Endodermal cell (in vitro differentiated cells): ENCODE measurements around the gene CERS4. TPM values are rescaled to one million over a fixed set of nuclear protein-coding genes. Genes with fewer than 3 reads are reported as not detected.

Experiments
- DNase-seq: peaks from one replicate; pipeline ENCODE4 v3.0.0-alpha.2; 2017
- H3K27ac ChIP-seq: 2 replicates; pipeline ENCODE4 v1.5.1; 2013; ENCODE audit warnings: mild to moderate bottlenecking, low read depth, low read length, moderate library complexity
- H3K27me3 ChIP-seq: 2 replicates; pipeline ENCODE4 v1.6.1; 2013; ENCODE audit warnings: mild to moderate bottlenecking, low read length, moderate library complexity; ENCODE audit not compliant: insufficient read depth, control insufficient read depth, poor library complexity, severe bottlenecking
- H3K36me3 ChIP-seq: 2 replicates; pipeline ENCODE4 v1.7.0; 2013; ENCODE audit warnings: mild to moderate bottlenecking, low read length, moderate library complexity; ENCODE audit not compliant: control insufficient read depth, insufficient read depth
- H3K4me1 ChIP-seq: one replicate; pipeline ENCODE4 v1.7.0; 2013; ENCODE audit warnings: low read length; ENCODE audit not compliant: control insufficient read depth, insufficient read depth
- H3K4me3 ChIP-seq: 2 replicates; pipeline ENCODE4 v1.5.1; 2013; ENCODE audit warnings: mild to moderate bottlenecking, low read length, moderate library complexity
- H3K9ac ChIP-seq: 2 replicates; pipeline ENCODE4 v1.6.1; 2013; ENCODE audit warnings: mild to moderate bottlenecking, low read length, moderate library complexity; ENCODE audit not compliant: poor library complexity, severe bottlenecking; ENCODE audit errors: extremely low read depth
- H3K9me3 ChIP-seq: 2 replicates; pipeline ENCODE4 v1.6.1; 2013; ENCODE audit warnings: mild to moderate bottlenecking, low read length, moderate library complexity; ENCODE audit not compliant: control insufficient read depth
- H3K27ac Mint-ChIP-seq: 2 replicates; pipeline ENCODE4 v1.8.0; 2020; ENCODE audit warnings: mixed read lengths
- H3K27me3 Mint-ChIP-seq: 2 replicates; pipeline ENCODE4 v1.8.0; 2021; ENCODE audit warnings: mild to moderate bottlenecking, mixed read lengths; ENCODE audit not compliant: insufficient read depth
- H3K36me3 Mint-ChIP-seq: 2 replicates; pipeline ENCODE4 v1.8.0; 2020; ENCODE audit warnings: low read depth, mixed read lengths
- H3K4me1 Mint-ChIP-seq: 2 replicates; pipeline ENCODE4 v1.8.0; 2020; ENCODE audit warnings: mixed read lengths
- H3K4me3 Mint-ChIP-seq: 2 replicates; pipeline ENCODE4 v1.8.0; 2020; ENCODE audit warnings: mild to moderate bottlenecking, moderate library complexity, mixed read lengths
- H3K9me3 Mint-ChIP-seq: 2 replicates; pipeline ENCODE4 v1.8.0; 2020; ENCODE audit warnings: mild to moderate bottlenecking, mixed read lengths
- CTCF ChIP-seq: fragments of 200-600 bp; sonication (generic); conservative IDR thresholded peaks from 2 replicates; pipeline ENCODE4 v1.5.0; 2021; ENCODE audit warnings: antibody characterized with exemption, mild to moderate bottlenecking
- WGBS, 2 experiments: methylation state at CpG; one replicate each; pipeline versions ENCODE4 v1.1.5 to v1.1.7; 2013; ENCODE audit warnings: missing lambda C conversion rate in 2 of 2, mixed read lengths in 1 of 2; ENCODE audit not compliant: insufficient coverage in 1 of 2, insufficient read length in 1 of 2; 5-methylcytosine and 5-hydroxymethylcytosine counted together
- total RNA-seq, 2 donors: library from RNA; stranded (reverse); fragmentation: NEBNext Ultra II Directional in 1 of 2; extraction: Animal tissue kit (Norgen Biotek cat#: 25700) in 1 of 2; gene quantifications; 2 replicates in 1 of 2; 3 replicates in 1 of 2; pipeline ENCODE4 v1.2.1, GENCODE V29; 2021

Gene CERS4
- total RNA-seq, 2 donors from 2014 or later, result 76.9 to 105 TPM

GRCh38 chr19:8308891-8309291 lies 99.7 kb downstream of the CERS4 start:
- Mint-ChIP-seq H3K4me3 (peak overlapping the region; percentile 83), H3K27ac (peak overlapping the region; percentile 82), H3K9me3 (no peaks in the 10 kb centered on the region), H3K36me3 (peaks cover 54% of the 10 kb centered on the region), H3K27me3 (peaks cover 2% of the 10 kb centered on the region), H3K4me1 (peaks cover 17% of the 10 kb centered on the region)
- Histone ChIP-seq H3K27me3 (no peaks in the 10 kb centered on the region), H3K27ac (no peak overlapping the region), H3K4me3 (peak overlapping the region; percentile 93), H3K36me3 (peaks cover 31% of the 10 kb centered on the region), H3K9me3 (no peaks in the 10 kb centered on the region), H3K9ac (peak overlapping the region; percentile 75), H3K4me1 (no peaks in the 10 kb centered on the region)
- no peak for TF ChIP-seq CTCF
- DNase-seq, result no peak
- WGBS, 2 experiments, result 78 to 88% methylated on average over 14 to 17 of the region's 17 CpGs

- Histone ChIP-seq H3K27me3 (no peaks in the 10 kb centered on the region), H3K9me3 (no peaks in the 10 kb centered on the region), H3K27ac (no peak overlapping the region), H3K36me3 (peaks cover 33% of the 10 kb centered on the region), H3K4me1 (no peaks in the 10 kb centered on the region), H3K9ac (no peak overlapping the region), H3K4me3 (no peak overlapping the region)
- no peak for DNase-seq
- H3K4me1 Mint-ChIP-seq, result peaks cover 22% of the 10 kb centered on the region
- no peak for TF ChIP-seq CTCF
- H3K4me3 Mint-ChIP-seq, result no peak overlapping the region
- H3K27me3 Mint-ChIP-seq, result peaks cover 2% of the 10 kb centered on the region
- H3K9me3 Mint-ChIP-seq, result no peaks in the 10 kb centered on the region
- peaks cover 47% of the 10 kb centered on the region for H3K36me3 Mint-ChIP-seq
- H3K27ac Mint-ChIP-seq, result no peak overlapping the region
- 95 to 98% methylated on average over 13 to 17 of the region's 17 CpGs for WGBS, 2 experiments
These were observed 101.3 kb downstream of the CERS4 start for GRCh38 chr19:8310342-8311055.

GRCh38 chr19:8311461-8312260 lies 102.5 kb downstream of the CERS4 start:
- Histone ChIP-seq H3K27me3 (no peaks in the 10 kb centered on the region), H3K27ac (no peak overlapping the region), H3K4me1 (peaks cover 3% of the 10 kb centered on the region), H3K36me3 (peaks cover 36% of the 10 kb centered on the region), H3K9me3 (no peaks in the 10 kb centered on the region), H3K4me3 (no peak overlapping the region), H3K9ac (no peak overlapping the region)
- no peaks in the 10 kb centered on the region for H3K9me3 Mint-ChIP-seq
- H3K4me3 Mint-ChIP-seq, result no peak overlapping the region
- no peak for TF ChIP-seq CTCF
- DNase-seq, result no peak
- peaks cover 2% of the 10 kb centered on the region for H3K27me3 Mint-ChIP-seq
- peaks cover 51% of the 10 kb centered on the region for H3K36me3 Mint-ChIP-seq
- 90 to 91% methylated on average over 11 to 15 of the region's 16 CpGs for WGBS, 2 experiments
- H3K27ac Mint-ChIP-seq, result no peak overlapping the region
- H3K4me1 Mint-ChIP-seq, result peaks cover 30% of the 10 kb centered on the region

Other genes with a start within 250 kb of the CERS4 start
- 100 to 1,000 TPM; 123 to 149 TPM for gene ELAVL1, start 203.7 kb upstream of the CERS4 start, total RNA-seq
- gene CCL25, start 156.6 kb upstream of the CERS4 start, total RNA-seq, result not detected
- 100 to 1,000 TPM; 105 to 143 TPM for gene FBN3, start 59.8 kb upstream of the CERS4 start, total RNA-seq
- gene CD320, start 99.0 kb downstream of the CERS4 start, total RNA-seq, result 10 to 100 TPM; 63.4 to 72.7 TPM
- 10 to 100 TPM; 75.7 to 86.2 TPM for gene NDUFA7, start 112.0 kb downstream of the CERS4 start, total RNA-seq
- gene RPS28, start 112.1 kb downstream of the CERS4 start, total RNA-seq, result 1,000 to 10,000 TPM; 1,512 to 1,809 TPM
- 1 to 10 TPM; 2.3 to 2.6 TPM for gene KANK3, start 133.9 kb downstream of the CERS4 start, total RNA-seq
- 10 to 100 TPM; 10.9 to 13.2 TPM for gene ANGPTL4, start 154.8 kb downstream of the CERS4 start, total RNA-seq
- 100 to 1,000 TPM; 137 to 146 TPM for gene RAB11B, start 181.0 kb downstream of the CERS4 start, total RNA-seq
- gene MARCHF2, start 203.9 kb downstream of the CERS4 start, total RNA-seq, result 10 to 100 TPM; 31.8 to 35.9 TPM
- 100 to 1,000 TPM; 271 to 370 TPM for gene HNRNPM, start 235.6 kb downstream of the CERS4 start, total RNA-seq